Dermis microvascular lymphatic vessel endothelial cell (primary cell): ENCODE results near the gene MASP1. TPM values are rescaled to one million over a fixed set of nuclear protein-coding genes. Genes with fewer than 3 reads are reported as not detected.
A peak's percentile ranks its signal among the peaks of the same experiment; 100 is the strongest.
"Not testable (repeated sequence)": the region's sequence is repeated elsewhere in the genome, so short reads cannot be mapped to it uniquely, and the experiment has no call there.

Experiments
- DNase-seq, 2 donors: peaks; one replicate each; pipeline versions ENCODE4 v3.0.0 to v3.0.0-alpha.2; 2010; ENCODE audit warnings: low read depth in 2 of 2
- total RNA-seq: library from RNA; depleted of rRNA; stranded (reverse); fragments of >200 nt; gene quantifications from 2 replicates; pipeline ENCODE4 v1.2.1, GENCODE V29; 2014

The MASP1 gene
- total RNA-seq, 1 donor from 2014 or later, result 0.77 TPM

GRCh38 chr3:187265461-187265955, 26.0 kb downstream of the MASP1 start:
- peak in 1 of 2 donors; percentile 95 for DNase-seq

GRCh38 chr3:187264911-187265310, 26.6 kb downstream of the MASP1 start:
- DNase-seq, result peak in 1 of 2 donors; percentile 17

GRCh38 chr3:187264021-187264420, 27.5 kb downstream of the MASP1 start:
- peak in 1 of 2 donors; percentile 89 for DNase-seq

GRCh38 chr3:187263270-187263669, 28.3 kb downstream of the MASP1 start:
- no peak for DNase-seq

- DNase-seq, result no peak
Observed at GRCh38 chr3:187262360-187262759, 29.2 kb downstream of the MASP1 start.

GRCh38 chr3:187261541-187261969, 30.0 kb downstream of the MASP1 start:
- no peak for DNase-seq

GRCh38 chr3:187259171-187259570, 32.4 kb downstream of the MASP1 start:
- peak in 1 of 2 donors; percentile 7 for DNase-seq

GRCh38 chr3:187257992-187258692, 33.4 kb downstream of the MASP1 start:
- DNase-seq, result no peak

- no peak for DNase-seq
Observed at GRCh38 chr3:187257471-187257870, 34.1 kb downstream of the MASP1 start.

- DNase-seq, result no peak
Observed at GRCh38 chr3:187256051-187256616, 35.4 kb downstream of the MASP1 start.

- peak in 1 of 2 donors; percentile 33 for DNase-seq
Observed at GRCh38 chr3:187255314-187255713, 36.2 kb downstream of the MASP1 start.

- DNase-seq, result no peak
Observed at GRCh38 chr3:187252311-187252710, 39.2 kb downstream of the MASP1 start.

- DNase-seq, result no peak
Observed at GRCh38 chr3:187251599-187251998, 39.9 kb downstream of the MASP1 start.

GRCh38 chr3:187247398-187247797, 44.1 kb downstream of the MASP1 start:
- no peak for DNase-seq

GRCh38 chr3:187243933-187244524, 47.5 kb downstream of the MASP1 start:
- no peak for DNase-seq

GRCh38 chr3:187242900-187243299, 48.6 kb downstream of the MASP1 start:
- DNase-seq, result no peak

GRCh38 chr3:187242435-187242834, 49.1 kb downstream of the MASP1 start:
- DNase-seq, result no peak

GRCh38 chr3:187238835-187239234, 52.7 kb downstream of the MASP1 start:
- DNase-seq, result not testable (repeated sequence)

GRCh38 chr3:187238239-187238638, 53.3 kb downstream of the MASP1 start:
- DNase-seq, result no peak

- no peak for DNase-seq
Observed at GRCh38 chr3:187237741-187238140, 53.8 kb downstream of the MASP1 start.

- no peak for DNase-seq
Observed at GRCh38 chr3:187236962-187237361, 54.6 kb downstream of the MASP1 start.

GRCh38 chr3:187230011-187230410, 61.5 kb downstream of the MASP1 start:
- no peak for DNase-seq

- DNase-seq, result no peak
Observed at GRCh38 chr3:187228740-187229139, 62.8 kb downstream of the MASP1 start.
